ENCODE results near the gene PRKN. TPM values are rescaled to one million over a fixed set of nuclear protein-coding genes. Genes with fewer than 3 reads are reported as not detected.
A peak's percentile ranks its signal among the peaks of the same experiment; 100 is the strongest.

PRKN gene
- total and polyA plus RNA-seq, 9 of the 15 experiments (the other 6 are each of a cell fraction or from before 2014, with no cell fraction given), result 0.03 to 0.96 (median 0.15) TPM; not detected in 2

DNA sequence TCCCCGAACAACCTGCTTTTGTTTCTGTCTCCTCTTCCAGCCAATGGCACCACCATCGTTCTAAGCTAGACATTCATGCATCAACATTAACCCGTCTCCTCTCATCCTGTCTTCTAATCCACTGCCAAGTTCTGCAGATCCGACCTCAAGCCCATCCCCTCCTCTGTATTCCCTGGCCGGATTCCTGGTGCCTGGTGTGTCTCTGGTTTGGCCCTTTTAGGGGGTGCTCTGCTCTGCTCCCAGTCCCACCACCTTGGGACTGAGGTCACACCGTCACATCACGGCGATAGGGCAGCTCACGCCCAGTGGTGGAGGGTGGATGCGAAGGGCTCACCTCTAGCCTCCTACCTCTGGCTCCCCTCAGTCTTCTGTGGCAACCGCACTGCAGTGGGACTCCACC lies 1351.2 kb downstream of the PRKN start:
- ATAC-seq (no peak), DNase-seq (ENCODE audit: extremely low read depth in 1 of 4, low spot score in 3 of 4) (no peak), FAIRE-seq (no peak)
- no TSS peak for BruUV-seq (replicated peaks)
- H3K27me3 ChIP-seq (ENCODE audit: control insufficient read depth in 2 of 2, insufficient read depth in 2 of 2, low read length in 2 of 2), result peaks cover 15 to 45% of the 10 kb centered on the region in 2 experiments
- ChIA-PET CTCF (ENCODE audit: low intra/inter-chr PET ratio) (interaction anchor here (0.7 kb wide), 1 partner anchor 122 kb away, joined by 3 read pairs; no protein-coding TSS in a partner anchor), POLR2A (no interaction called here)
- 60% methylated on average over 11 of the region's 11 CpGs for WGBS (ENCODE audit: insufficient coverage, low coverage, missing lambda C conversion rate)
- H3K9me3 ChIP-seq (replicated peaks; ENCODE audit: control insufficient read depth, insufficient read depth, low read depth, low read length), result no peaks in the 10 kb centered on the region
- intact Hi-C loops (cut with micrococcal nuclease), result no loop called here
- H3K36me3 ChIP-seq (ENCODE audit: control insufficient read depth, insufficient read depth, low read length), result no peaks in the 10 kb centered on the region
- peaks cover 20 to 24% of the 10 kb centered on the region in 2 experiments; a peak in 4 of 5 replicates for H3K4me1 ChIP-seq (replicated peaks in 1 of 2; ENCODE audit: control insufficient read depth in 2 of 2, insufficient read depth in 2 of 2, low read length in 2 of 2)
- H2AFZ ChIP-seq (ENCODE audit: low read depth, low read length), result no peak overlapping the region
- H3K9ac ChIP-seq (ENCODE audit: insufficient read depth in 1 of 2, low read depth in 2 of 2, low read length in 2 of 2), result peak overlapping the region in 1 of 2 experiments; percentile 32; a peak in 1 of 4 replicates
- H3K27ac ChIP-seq (ENCODE audit: extremely low read depth, low read depth, low read length), result no peak overlapping the region
- no peaks in the 10 kb centered on the region for H3K79me2 ChIP-seq (ENCODE audit: control insufficient read depth, insufficient read depth, low read length)
- H3K4me2 ChIP-seq (ENCODE audit: insufficient read depth, low read length), result 0 out of 2 replicates have a peak overlapping the region, but pooled peaks have one; percentile 75
- in situ Hi-C loops (cut with MboI), result loop anchor here (5.0 to 10.0 kb wide), 2 partner anchors 444 to 862 kb away; no protein-coding TSS in a partner anchor
- H3K4me3 ChIP-seq, result no peak overlapping the region
- 0 out of 2 replicates have a peak, but pooled peaks cover 8% of the 10 kb centered on the region for H4K20me1 ChIP-seq (replicated peaks; ENCODE audit: control insufficient read depth, insufficient read depth, low read length)
- no peaks in the 10 kb centered on the region for H3K9me1 ChIP-seq (ENCODE audit: control insufficient read depth, insufficient read depth, low read length)
- TF ChIP-seq ZNF717 (CRISPR knock-in tag; IDR thresholded peaks at IDR 0.05) (no peak), NCOA2 (IDR thresholded peaks at IDR 0.05; ENCODE audit: partially characterized antibody in 2 of 2) (no peak), TAF9B (IDR thresholded peaks at IDR 0.05; ENCODE audit: partially characterized antibody) (no peak), KLF10 (CRISPR knock-in tag; IDR thresholded peaks at IDR 0.05) (no peak), RFX7 (CRISPR knock-in tag; IDR thresholded peaks at IDR 0.05) (no peak), ZNF696 (CRISPR knock-in tag; conservative IDR thresholded peaks at IDR 0.05) (no peak), NFXL1 (CRISPR knock-in tag; IDR thresholded peaks at IDR 0.05) (no peak), ZNF347 (CRISPR knock-in tag; IDR thresholded peaks at IDR 0.05; ENCODE audit: low read depth) (no peak), NEUROD1 (IDR thresholded peaks at IDR 0.05; ENCODE audit: borderline replicate concordance, low read depth, low read length, partially characterized antibody) (no peak), POLR2H (tag; IDR thresholded peaks at IDR 0.05; ENCODE audit: low read depth) (no peak)
- TF ChIP-seq, protein P1, sequence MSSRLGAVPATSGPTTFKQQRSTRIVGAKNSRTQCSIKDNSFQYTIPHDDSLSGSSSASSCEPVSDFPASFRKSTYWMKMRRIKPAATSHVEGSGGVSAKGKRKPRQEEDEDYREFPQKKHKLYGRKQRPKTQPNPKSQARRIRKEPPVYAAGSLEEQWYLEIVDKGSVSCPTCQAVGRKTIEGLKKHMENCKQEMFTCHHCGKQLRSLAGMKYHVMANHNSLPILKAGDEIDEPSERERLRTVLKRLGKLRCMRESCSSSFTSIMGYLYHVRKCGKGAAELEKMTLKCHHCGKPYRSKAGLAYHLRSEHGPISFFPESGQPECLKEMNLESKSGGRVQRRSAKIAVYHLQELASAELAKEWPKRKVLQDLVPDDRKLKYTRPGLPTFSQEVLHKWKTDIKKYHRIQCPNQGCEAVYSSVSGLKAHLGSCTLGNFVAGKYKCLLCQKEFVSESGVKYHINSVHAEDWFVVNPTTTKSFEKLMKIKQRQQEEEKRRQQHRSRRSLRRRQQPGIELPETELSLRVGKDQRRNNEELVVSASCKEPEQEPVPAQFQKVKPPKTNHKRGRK (tag; IDR thresholded peaks at IDR 0.05), result no peak
- TF ChIP-seq, protein P2, sequence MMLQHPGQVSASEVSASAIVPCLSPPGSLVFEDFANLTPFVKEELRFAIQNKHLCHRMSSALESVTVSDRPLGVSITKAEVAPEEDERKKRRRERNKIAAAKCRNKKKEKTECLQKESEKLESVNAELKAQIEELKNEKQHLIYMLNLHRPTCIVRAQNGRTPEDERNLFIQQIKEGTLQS (IDR thresholded peaks at IDR 0.05), result no peak
- TF ChIP-seq, protein P2 (CRISPR knock-in tag; conservative IDR thresholded peaks at IDR 0.05), result no peak
- TF ChIP-seq, protein P3, sequence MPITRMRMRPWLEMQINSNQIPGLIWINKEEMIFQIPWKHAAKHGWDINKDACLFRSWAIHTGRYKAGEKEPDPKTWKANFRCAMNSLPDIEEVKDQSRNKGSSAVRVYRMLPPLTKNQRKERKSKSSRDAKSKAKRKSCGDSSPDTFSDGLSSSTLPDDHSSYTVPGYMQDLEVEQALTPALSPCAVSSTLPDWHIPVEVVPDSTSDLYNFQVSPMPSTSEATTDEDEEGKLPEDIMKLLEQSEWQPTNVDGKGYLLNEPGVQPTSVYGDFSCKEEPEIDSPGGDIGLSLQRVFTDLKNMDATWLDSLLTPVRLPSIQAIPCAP (CRISPR knock-in tag; IDR thresholded peaks at IDR 0.05; ENCODE audit: borderline replicate concordance), result no peak
- TF ChIP-seq, protein P4, sequence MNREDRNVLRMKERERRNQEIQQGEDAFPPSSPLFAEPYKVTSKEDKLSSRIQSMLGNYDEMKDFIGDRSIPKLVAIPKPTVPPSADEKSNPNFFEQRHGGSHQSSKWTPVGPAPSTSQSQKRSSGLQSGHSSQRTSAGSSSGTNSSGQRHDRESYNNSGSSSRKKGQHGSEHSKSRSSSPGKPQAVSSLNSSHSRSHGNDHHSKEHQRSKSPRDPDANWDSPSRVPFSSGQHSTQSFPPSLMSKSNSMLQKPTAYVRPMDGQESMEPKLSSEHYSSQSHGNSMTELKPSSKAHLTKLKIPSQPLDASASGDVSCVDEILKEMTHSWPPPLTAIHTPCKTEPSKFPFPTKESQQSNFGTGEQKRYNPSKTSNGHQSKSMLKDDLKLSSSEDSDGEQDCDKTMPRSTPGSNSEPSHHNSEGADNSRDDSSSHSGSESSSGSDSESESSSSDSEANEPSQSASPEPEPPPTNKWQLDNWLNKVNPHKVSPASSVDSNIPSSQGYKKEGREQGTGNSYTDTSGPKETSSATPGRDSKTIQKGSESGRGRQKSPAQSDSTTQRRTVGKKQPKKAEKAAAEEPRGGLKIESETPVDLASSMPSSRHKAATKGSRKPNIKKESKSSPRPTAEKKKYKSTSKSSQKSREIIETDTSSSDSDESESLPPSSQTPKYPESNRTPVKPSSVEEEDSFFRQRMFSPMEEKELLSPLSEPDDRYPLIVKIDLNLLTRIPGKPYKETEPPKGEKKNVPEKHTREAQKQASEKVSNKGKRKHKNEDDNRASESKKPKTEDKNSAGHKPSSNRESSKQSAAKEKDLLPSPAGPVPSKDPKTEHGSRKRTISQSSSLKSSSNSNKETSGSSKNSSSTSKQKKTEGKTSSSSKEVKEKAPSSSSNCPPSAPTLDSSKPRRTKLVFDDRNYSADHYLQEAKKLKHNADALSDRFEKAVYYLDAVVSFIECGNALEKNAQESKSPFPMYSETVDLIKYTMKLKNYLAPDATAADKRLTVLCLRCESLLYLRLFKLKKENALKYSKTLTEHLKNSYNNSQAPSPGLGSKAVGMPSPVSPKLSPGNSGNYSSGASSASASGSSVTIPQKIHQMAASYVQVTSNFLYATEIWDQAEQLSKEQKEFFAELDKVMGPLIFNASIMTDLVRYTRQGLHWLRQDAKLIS (CRISPR knock-in tag; IDR thresholded peaks at IDR 0.05), result no peak
